ENCODE data around the gene RBM33.
A peak's percentile ranks its signal among the peaks of the same experiment; 100 is the strongest.

The RBM33 gene

GRCh38 chr7:155797262-155798250, 153.1 kb downstream of the RBM33 start:
- DNase-seq (ENCODE audit: low read depth), result no peak

DNA sequence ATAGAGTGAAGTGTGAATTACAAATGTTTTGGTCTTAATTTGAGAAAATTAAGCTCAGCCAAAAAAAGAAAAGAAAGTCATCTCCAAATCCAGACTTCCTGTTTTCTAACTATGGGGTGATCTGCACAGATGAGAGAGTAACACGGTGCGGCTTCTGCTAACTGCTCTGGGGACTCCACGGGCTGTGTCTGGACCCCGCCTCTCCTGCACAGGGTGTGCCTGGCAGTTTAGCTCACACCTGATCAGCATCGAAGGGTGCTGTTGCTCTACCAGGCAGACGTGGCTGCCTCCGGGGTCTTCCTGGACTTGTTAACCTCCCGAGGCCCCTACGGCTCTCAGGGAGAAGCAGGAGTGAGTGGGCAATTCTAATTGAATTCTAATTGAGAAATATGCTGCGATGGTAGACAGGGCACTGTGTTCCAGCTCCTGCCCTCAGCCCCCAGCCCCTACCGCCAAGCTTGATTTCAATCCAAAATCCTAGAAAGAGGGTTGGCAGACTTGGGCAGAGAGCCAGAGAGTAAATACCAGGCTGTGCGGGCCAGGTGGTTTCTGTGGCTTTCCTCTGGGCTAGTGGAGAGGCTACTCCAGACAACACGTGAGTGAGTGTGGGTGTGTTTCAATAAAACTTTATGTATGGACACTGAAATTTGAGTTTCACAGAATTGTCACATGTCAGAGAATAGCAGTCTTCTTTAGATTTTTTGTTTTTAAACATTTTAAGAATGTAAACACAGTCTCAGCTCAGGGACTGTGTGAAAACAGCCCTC, 154.4 kb downstream of the RBM33 start:
- DNase-seq (ENCODE audit: low read depth), result no peak

GRCh38 chr7:155799514-155799913, 155.1 kb downstream of the RBM33 start:
- no peak for DNase-seq (ENCODE audit: low read depth)

GRCh38 chr7:155800301-155800700, 155.8 kb downstream of the RBM33 start:
- no peak for DNase-seq (ENCODE audit: low read depth)

GRCh38 chr7:155800741-155801267, 156.3 kb downstream of the RBM33 start:
- no peak for DNase-seq (ENCODE audit: low read depth)

DNA sequence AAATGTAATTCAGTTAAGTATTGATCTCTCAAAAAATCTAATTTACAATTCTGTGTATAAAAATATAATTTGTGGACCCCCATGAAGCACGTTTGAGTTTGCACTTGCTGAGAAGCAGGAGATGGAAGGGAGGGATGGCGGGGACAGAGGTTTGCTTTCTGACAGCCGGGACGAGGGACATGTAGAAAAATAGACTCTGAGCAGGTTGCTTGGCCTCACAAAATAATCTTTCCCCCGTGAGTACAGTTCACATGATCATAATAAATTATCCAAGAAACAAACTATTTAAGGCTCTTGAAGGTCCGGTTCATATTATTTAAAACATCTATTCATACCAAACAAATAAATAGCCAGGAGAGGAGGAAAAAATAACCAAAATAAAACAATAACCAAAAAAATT, 157.8 kb downstream of the RBM33 start:
- DNase-seq (ENCODE audit: low read depth), result no peak

GRCh38 chr7:155802906-155803417, 158.5 kb downstream of the RBM33 start:
- DNase-seq (ENCODE audit: low read depth), result no peak

DNA sequence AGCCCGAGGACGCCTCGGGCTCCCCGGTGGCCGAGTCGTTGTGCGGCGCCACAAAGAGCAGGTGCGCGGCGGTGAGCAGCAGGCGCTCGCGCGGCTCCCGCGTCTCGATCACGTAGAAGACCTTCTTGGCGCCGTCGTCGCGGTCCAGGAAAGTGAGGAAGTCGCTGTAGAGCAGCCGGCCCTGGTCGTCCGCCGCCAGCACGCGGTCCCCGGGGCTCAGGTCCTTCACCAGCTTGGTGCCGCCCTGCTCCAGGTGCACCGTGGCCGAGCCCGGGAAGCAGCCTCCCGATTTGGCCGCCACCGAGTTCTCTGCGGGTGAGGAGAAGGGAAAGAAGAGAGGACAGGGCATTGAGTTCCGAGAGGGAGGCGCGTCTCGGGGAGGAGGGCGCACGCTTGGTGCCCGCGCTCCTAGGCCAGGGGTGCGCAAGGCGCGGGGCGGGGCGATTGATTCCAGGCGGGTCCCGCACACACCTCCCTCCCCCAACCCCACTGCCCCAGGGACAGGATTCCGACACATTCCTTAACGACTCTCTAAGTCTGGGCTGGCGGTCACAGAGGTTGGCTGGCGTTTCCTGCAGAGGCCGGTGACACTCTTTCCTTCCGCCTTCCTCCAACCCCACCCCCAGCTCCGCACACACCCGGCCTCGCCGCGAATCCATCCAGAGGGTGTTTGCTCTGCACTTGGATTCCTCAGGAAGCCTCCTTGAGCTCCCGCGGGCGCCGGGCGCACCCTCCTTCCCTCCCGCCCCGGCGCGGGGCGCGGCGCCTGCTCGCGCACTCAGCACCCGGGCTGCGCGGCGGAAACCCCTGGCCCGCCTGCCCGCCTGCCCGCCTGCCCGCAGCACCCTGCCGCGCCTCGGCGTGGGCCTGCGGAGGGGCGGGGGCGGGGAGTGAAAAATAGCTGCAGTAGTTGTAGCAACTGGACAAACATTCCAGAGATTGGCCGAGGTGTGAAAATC, 159.2 kb downstream of the RBM33 start:
- DNase-seq (ENCODE audit: low read depth), result no peak

GRCh38 chr7:155804431-155804831, 160.0 kb downstream of the RBM33 start:
- DNase-seq (ENCODE audit: low read depth), result no peak

- peak; percentile 25 for DNase-seq (ENCODE audit: low read depth)
Observed at GRCh38 chr7:155804897-155805825, 160.7 kb downstream of the RBM33 start.

GRCh38 chr7:155805826-155806095, 161.3 kb downstream of the RBM33 start:
- DNase-seq (ENCODE audit: low read depth), result no peak

DNA sequence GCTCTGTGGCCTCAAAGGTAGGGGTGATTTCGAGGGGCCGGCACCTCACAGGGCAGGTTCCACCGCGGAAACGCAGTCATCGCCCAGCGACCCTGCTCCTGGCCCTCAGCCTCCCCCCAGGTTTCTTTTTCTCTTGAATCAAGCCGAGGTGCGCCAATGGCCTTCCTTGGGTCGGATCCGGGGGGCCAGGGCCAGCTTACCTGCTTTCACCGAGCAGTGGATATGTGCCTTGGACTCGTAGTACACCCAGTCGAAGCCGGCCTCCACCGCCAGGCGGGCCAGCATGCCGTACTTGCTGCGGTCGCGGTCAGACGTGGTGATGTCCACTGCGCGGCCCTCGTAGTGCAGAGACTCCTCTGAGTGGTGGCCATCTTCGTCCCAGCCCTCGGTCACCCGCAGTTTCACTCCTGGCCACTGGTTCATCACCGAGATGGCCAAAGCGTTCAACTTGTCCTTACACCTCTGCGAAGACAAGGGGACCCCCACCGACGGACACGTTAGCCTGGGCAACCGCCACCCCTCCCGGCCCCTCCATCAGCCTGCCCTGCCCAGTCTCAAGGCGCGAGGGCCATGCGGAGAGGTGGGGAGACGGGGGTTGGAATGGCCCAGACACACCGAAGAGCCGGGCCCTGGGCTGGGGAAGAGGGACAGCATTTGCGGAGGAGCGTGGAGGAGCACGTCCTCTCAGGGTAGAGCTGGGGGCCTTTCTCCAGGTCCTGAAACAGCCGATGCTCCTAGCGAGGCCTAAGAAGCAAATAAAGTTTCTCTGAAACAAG, 161.8 kb downstream of the RBM33 start:
- no peak for DNase-seq (ENCODE audit: low read depth)

DNA sequence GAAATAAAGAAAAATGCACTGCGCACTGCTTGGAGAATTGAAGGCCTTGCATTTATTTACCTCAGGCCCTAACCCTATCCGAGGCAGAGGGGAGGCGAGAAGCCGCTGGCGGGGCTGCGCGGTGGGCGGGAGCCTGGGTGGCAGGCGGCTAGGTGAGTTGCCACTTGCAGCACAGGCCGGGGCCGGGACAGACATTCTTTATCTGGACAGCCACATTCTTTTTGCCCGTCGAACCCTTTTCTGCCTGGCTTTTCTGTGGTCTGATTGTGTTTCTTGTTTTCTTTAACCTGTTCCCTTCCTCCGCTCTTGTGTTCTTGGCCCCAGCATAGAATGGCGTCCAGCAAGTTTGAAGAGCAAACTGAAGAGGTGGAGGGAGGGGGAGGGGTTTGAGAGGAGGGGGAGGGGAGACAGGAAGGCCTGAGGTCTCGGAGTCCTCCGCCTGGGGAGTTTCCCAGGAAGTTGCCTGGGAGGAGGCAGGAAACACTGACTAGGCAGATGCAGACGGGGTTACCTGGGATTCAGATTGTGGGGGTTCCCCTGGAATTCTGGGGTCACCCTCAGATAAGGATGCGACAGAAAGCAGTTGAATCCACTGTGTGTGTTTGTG, 162.7 kb downstream of the RBM33 start:
- DNase-seq (ENCODE audit: low read depth), result no peak

DNA sequence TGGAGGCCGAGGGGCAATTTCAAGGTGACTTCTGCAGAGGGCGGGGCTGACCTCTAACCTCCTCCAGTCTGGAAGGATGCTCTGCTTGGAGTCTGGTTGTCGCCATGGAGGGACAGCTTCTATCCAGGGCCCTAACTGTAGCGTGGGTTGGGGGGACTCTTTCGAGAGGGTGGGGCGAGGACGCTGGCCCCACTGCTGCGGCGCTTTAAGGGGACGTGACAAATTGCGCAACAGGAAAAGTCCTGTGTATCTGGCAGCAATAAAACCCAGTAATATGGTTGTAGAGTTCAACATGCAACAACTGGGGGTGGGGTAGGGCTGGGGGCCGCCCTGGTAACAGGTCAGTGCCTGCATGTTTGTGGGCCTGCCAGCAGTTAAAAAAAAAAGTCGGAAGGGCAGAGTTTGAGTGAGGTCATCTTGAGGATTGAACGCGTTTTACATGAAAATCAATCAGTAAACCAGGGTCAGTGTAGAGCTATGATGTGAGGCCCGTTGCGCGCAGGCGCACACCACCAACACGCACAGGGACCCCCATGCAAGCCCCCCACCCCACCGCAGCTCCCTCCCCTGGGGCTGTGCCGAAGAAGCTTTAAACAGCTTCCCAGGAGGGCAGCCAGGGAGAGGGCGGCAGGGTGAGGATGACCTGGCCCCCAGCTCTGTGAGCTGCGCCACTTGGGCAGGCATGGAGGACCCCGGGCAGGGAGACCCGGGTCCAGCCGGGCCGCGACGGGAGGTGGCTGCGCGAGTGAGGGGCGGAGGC, 163.5 kb downstream of the RBM33 start:
- DNase-seq (ENCODE audit: low read depth), result no peak

DNA sequence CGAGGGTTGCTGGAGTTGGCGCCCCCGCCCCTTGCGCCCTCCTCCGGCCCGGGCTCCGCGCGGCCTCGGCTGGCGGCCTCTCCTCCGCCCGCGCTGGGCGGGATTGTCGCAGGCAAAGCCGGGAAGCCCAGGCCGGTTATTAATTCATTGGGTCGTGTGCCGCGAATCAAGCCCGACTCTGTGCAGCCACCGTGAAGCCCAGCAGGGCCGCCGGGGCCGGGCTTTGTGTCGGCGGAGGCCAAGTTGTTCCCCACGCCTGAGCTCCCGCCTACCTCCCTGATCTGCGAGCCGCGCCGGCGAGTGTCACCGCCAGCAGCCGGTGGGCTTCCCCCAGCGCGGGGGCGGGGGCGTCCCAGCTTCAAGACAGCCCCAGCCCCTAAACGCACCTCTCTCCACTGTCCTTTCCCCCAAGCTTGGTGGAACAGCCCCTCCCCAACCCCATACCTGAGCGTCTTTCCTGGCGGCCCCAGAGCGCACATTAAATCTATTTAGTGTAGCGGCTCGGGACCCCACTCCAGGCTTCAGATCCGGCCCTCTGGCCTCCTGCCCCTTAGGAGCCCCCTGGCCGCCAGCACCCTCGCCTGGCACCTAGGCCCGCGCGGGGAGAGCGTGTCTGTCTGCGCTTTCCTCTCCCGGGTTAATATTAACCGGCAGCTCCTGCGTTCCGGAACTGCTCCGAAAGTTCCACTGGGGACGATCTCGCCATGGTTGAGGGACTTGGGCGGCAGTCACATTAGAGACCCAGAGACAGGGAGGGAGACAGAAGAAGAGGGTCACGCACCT, 164.3 kb downstream of the RBM33 start:
- DNase-seq (ENCODE audit: low read depth), result no peak

DNA sequence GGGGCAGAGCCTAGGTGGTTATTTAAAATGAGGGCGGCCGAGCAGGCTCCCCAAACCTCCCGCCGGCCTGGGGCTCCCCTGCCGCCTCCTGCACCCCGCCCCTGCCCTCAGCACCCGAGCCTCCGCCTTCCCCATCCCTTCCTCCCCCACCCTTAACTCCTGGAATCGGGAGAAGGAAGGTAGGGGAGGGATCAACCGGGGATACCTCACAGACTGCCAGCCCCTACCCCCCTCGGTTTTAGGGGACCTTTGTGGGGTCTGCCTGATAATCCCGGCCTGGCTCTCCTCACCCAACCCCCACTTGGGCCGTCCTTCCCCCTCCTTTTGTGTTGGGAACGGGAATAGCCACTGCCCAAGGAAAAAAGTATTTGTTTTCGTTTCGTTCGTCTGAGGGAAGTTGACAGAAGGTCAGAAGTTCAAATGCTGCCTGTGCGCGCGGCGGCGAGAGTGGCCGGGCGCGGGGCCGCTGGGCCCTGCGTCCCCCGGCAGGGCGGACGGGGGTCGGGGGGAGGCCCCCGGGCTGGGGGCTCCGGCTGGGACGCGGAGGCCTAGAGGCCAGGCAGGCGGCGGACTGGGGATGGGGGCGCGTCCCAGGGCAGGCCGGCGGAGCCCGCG, 165.0 kb downstream of the RBM33 start:
- DNase-seq (ENCODE audit: low read depth), result no peak

All from GM04504 (cell line).